B cell (primary cell): ENCODE measurements around the gene CAMTA1.

Source experiments
- EZH2 ChIP-seq: IDR thresholded peaks from 2 replicates; pipeline ENCODE4 v1.6.1; 2012; ENCODE audit warnings: borderline replicate concordance, low read depth, mild to moderate bottlenecking, moderate library complexity, low read length; ENCODE audit not compliant: insufficient read depth, poor library complexity, severe bottlenecking
- TF ChIP-seq, protein P1 (sequence below): fragments of 200-600 bp; IDR thresholded peaks from one replicate; pipeline ENCODE4 v1.8.0; 2022; ENCODE audit warnings: antibody characterized with exemption, mild to moderate bottlenecking

DNA sequence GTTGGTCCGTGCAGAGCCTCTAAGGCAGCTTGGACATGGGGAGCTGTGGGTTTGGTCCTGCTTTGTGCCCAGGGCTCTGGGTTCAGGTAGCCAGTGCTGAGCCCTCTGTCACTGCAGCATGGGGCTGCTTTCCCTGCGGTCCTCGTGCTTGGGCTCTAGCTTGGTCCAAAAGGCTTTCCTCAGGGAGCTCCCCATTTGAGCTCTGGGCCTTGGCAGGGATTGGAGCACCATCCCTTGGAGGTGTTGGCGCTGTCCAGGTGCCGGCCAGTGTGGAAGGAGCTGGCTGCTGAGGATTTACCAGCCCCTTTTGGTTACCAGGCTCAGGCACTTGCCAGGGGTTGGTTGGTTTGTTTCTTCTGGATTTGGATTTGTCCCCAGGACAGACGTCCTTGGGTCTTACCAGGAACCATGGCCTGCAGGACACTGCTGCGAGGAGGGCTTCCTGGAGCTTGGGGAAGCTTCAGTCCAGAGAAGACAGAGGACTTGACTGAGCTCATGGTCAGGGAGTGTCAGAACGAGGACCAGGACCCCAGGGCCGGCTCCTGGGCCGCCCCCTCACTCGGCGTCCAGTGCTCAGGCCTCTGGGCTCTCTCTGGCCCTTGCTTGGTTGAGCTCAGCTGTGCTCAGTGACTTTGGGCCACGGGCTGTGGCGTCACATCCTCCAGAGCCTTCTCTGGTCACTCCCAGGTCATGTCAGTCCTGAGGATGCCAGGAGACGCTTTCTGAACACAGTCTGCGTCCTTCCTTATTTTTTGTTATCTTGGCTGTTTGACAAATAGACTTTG is 224.7 kb downstream of the CAMTA1 start:
- TF ChIP-seq, protein P1, sequence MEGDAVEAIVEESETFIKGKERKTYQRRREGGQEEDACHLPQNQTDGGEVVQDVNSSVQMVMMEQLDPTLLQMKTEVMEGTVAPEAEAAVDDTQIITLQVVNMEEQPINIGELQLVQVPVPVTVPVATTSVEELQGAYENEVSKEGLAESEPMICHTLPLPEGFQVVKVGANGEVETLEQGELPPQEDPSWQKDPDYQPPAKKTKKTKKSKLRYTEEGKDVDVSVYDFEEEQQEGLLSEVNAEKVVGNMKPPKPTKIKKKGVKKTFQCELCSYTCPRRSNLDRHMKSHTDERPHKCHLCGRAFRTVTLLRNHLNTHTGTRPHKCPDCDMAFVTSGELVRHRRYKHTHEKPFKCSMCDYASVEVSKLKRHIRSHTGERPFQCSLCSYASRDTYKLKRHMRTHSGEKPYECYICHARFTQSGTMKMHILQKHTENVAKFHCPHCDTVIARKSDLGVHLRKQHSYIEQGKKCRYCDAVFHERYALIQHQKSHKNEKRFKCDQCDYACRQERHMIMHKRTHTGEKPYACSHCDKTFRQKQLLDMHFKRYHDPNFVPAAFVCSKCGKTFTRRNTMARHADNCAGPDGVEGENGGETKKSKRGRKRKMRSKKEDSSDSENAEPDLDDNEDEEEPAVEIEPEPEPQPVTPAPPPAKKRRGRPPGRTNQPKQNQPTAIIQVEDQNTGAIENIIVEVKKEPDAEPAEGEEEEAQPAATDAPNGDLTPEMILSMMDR: no peak
- TF ChIP-seq EZH2: no peak
